Measurements from ENCODE around the gene SNRNP70.
"Not testable (repeated sequence)": the region's sequence is repeated elsewhere in the genome, so short reads cannot be mapped to it uniquely, and the experiment has no call there.

The SNRNP70 gene

GRCh38 chr19:49140951-49141350 lies 55.7 kb downstream of the SNRNP70 start:
- Histone ChIP-seq H3K27me3 (ENCODE audit: control insufficient read depth, insufficient read depth, low read length) (no peaks in the 10 kb centered on the region), H3K4me3 (ENCODE audit: low read depth, low read length) (no peak overlapping the region), H3K27ac (ENCODE audit: low read depth, low read length) (no peak overlapping the region), H3K36me3 (ENCODE audit: control insufficient read depth, insufficient read depth, low read length) (no peaks in the 10 kb centered on the region), H3K9me3 (ENCODE audit: control insufficient read depth, insufficient read depth, low read depth, low read length) (no peaks in the 10 kb centered on the region), H3K9ac (ENCODE audit: low read length) (no peak overlapping the region), H3K4me1 (ENCODE audit: control insufficient read depth, insufficient read depth, low read length) (peaks cover 11% of the 10 kb centered on the region)

- H3K27ac ChIP-seq (ENCODE audit: low read depth, low read length): no peak overlapping the region
- H3K4me3 ChIP-seq (ENCODE audit: low read depth, low read length): no peak overlapping the region
- no peaks in the 10 kb centered on the region for H3K36me3 ChIP-seq (ENCODE audit: control insufficient read depth, insufficient read depth, low read length)
- H3K4me1 ChIP-seq (ENCODE audit: control insufficient read depth, insufficient read depth, low read length): peaks cover 12% of the 10 kb centered on the region
- H3K27me3 ChIP-seq (ENCODE audit: control insufficient read depth, insufficient read depth, low read length): no peaks in the 10 kb centered on the region
- H3K9ac ChIP-seq (ENCODE audit: low read length): no peak overlapping the region
- no peaks in the 10 kb centered on the region for H3K9me3 ChIP-seq (ENCODE audit: control insufficient read depth, insufficient read depth, low read depth, low read length)
These were observed 56.1 kb downstream of the SNRNP70 start for GRCh38 chr19:49141352-49141751.

- peak overlapping the region; percentile 58 for H3K4me3 ChIP-seq (ENCODE audit: low read depth, low read length)
- no peak overlapping the region for H3K9ac ChIP-seq (ENCODE audit: low read length)
- no peaks in the 10 kb centered on the region for H3K9me3 ChIP-seq (ENCODE audit: control insufficient read depth, insufficient read depth, low read depth, low read length)
- H3K4me1 ChIP-seq (ENCODE audit: control insufficient read depth, insufficient read depth, low read length): peaks cover 16% of the 10 kb centered on the region
- H3K36me3 ChIP-seq (ENCODE audit: control insufficient read depth, insufficient read depth, low read length): no peaks in the 10 kb centered on the region
- H3K27ac ChIP-seq (ENCODE audit: low read depth, low read length): no peak overlapping the region
- no peaks in the 10 kb centered on the region for H3K27me3 ChIP-seq (ENCODE audit: control insufficient read depth, insufficient read depth, low read length)
These were observed 57.6 kb downstream of the SNRNP70 start for GRCh38 chr19:49142866-49143335.

- no peak overlapping the region for H3K27ac ChIP-seq (ENCODE audit: low read depth, low read length)
- H3K4me3 ChIP-seq (ENCODE audit: low read depth, low read length): peak overlapping the region; percentile 53
These were observed 60.5 kb downstream of the SNRNP70 start for GRCh38 chr19:49145573-49146407.

GRCh38 chr19:49146408-49146770 lies 61.1 kb downstream of the SNRNP70 start:
- Histone ChIP-seq H3K4me3 (ENCODE audit: low read depth, low read length) (peak overlapping the region; percentile 53), H3K4me1 (ENCODE audit: control insufficient read depth, insufficient read depth, low read length) (peaks cover 19% of the 10 kb centered on the region)
- H3K27me3 ChIP-seq (ENCODE audit: control insufficient read depth, insufficient read depth, low read length); H3K27ac ChIP-seq (ENCODE audit: low read depth, low read length); H3K36me3 ChIP-seq (ENCODE audit: control insufficient read depth, insufficient read depth, low read length); H3K9me3 ChIP-seq (ENCODE audit: control insufficient read depth, insufficient read depth, low read depth, low read length); H3K9ac ChIP-seq (ENCODE audit: low read length): not testable (repeated sequence)

More at GRCh38 chr19:49145573-49146407, 60.5 kb downstream of the SNRNP70 start:
- Histone ChIP-seq H3K9me3 (ENCODE audit: control insufficient read depth, insufficient read depth, low read depth, low read length) (no peaks in the 10 kb centered on the region), H3K36me3 (ENCODE audit: control insufficient read depth, insufficient read depth, low read length) (no peaks in the 10 kb centered on the region), H3K27me3 (ENCODE audit: control insufficient read depth, insufficient read depth, low read length) (no peaks in the 10 kb centered on the region), H3K4me1 (ENCODE audit: control insufficient read depth, insufficient read depth, low read length) (peaks cover 16% of the 10 kb centered on the region), H3K9ac (ENCODE audit: low read length) (no peak overlapping the region)

- H3K9ac ChIP-seq (ENCODE audit: low read length): peak overlapping the region; percentile 18
- H3K27ac ChIP-seq (ENCODE audit: low read depth, low read length): no peak overlapping the region
- H3K9me3 ChIP-seq (ENCODE audit: control insufficient read depth, insufficient read depth, low read depth, low read length): no peaks in the 10 kb centered on the region
- peaks cover 8% of the 10 kb centered on the region for H3K27me3 ChIP-seq (ENCODE audit: control insufficient read depth, insufficient read depth, low read length)
- no peaks in the 10 kb centered on the region for H3K36me3 ChIP-seq (ENCODE audit: control insufficient read depth, insufficient read depth, low read length)
- peak overlapping the region; percentile 92 for H3K4me3 ChIP-seq (ENCODE audit: low read depth, low read length)
- peaks cover 22% of the 10 kb centered on the region for H3K4me1 ChIP-seq (ENCODE audit: control insufficient read depth, insufficient read depth, low read length)
These were observed 62.9 kb downstream of the SNRNP70 start for GRCh38 chr19:49148044-49148682.

- Histone ChIP-seq H3K9me3 (ENCODE audit: control insufficient read depth, insufficient read depth, low read depth, low read length) (no peaks in the 10 kb centered on the region), H3K4me1 (ENCODE audit: control insufficient read depth, insufficient read depth, low read length) (peaks cover 22% of the 10 kb centered on the region), H3K4me3 (ENCODE audit: low read depth, low read length) (peak overlapping the region; percentile 92), H3K9ac (ENCODE audit: low read length) (peak overlapping the region; percentile 18), H3K27me3 (ENCODE audit: control insufficient read depth, insufficient read depth, low read length) (peaks cover 16% of the 10 kb centered on the region), H3K36me3 (ENCODE audit: control insufficient read depth, insufficient read depth, low read length) (no peaks in the 10 kb centered on the region), H3K27ac (ENCODE audit: low read depth, low read length) (no peak overlapping the region)
These were observed 63.8 kb downstream of the SNRNP70 start for GRCh38 chr19:49148784-49149651.

- Histone ChIP-seq H3K9me3 (ENCODE audit: control insufficient read depth, insufficient read depth, low read depth, low read length) (no peaks in the 10 kb centered on the region), H3K4me3 (ENCODE audit: low read depth, low read length) (peak overlapping the region; percentile 92), H3K36me3 (ENCODE audit: control insufficient read depth, insufficient read depth, low read length) (no peaks in the 10 kb centered on the region), H3K27me3 (ENCODE audit: control insufficient read depth, insufficient read depth, low read length) (peaks cover 23% of the 10 kb centered on the region), H3K9ac (ENCODE audit: low read length) (peak overlapping the region; percentile 85), H3K27ac (ENCODE audit: low read depth, low read length) (peak overlapping the region; percentile 89), H3K4me1 (ENCODE audit: control insufficient read depth, insufficient read depth, low read length) (peaks cover 23% of the 10 kb centered on the region)
These were observed 64.4 kb downstream of the SNRNP70 start for GRCh38 chr19:49149652-49150105.

- H3K9me3 ChIP-seq (ENCODE audit: control insufficient read depth, insufficient read depth, low read depth, low read length): no peaks in the 10 kb centered on the region
- H3K27ac ChIP-seq (ENCODE audit: low read depth, low read length): peak overlapping the region; percentile 89
- H3K36me3 ChIP-seq (ENCODE audit: control insufficient read depth, insufficient read depth, low read length): no peaks in the 10 kb centered on the region
- H3K9ac ChIP-seq (ENCODE audit: low read length): peak overlapping the region; percentile 85
- peak overlapping the region; percentile 92 for H3K4me3 ChIP-seq (ENCODE audit: low read depth, low read length)
- H3K4me1 ChIP-seq (ENCODE audit: control insufficient read depth, insufficient read depth, low read length): peaks cover 28% of the 10 kb centered on the region
- peaks cover 27% of the 10 kb centered on the region for H3K27me3 ChIP-seq (ENCODE audit: control insufficient read depth, insufficient read depth, low read length)
These were observed 65.1 kb downstream of the SNRNP70 start for GRCh38 chr19:49150106-49150943.

GRCh38 chr19:49150944-49151243 lies 65.6 kb downstream of the SNRNP70 start:
- Histone ChIP-seq H3K4me1 (ENCODE audit: control insufficient read depth, insufficient read depth, low read length) (peaks cover 29% of the 10 kb centered on the region), H3K4me3 (ENCODE audit: low read depth, low read length) (peak overlapping the region; percentile 92), H3K27ac (ENCODE audit: low read depth, low read length) (no peak overlapping the region), H3K27me3 (ENCODE audit: control insufficient read depth, insufficient read depth, low read length) (peaks cover 31% of the 10 kb centered on the region), H3K9me3 (ENCODE audit: control insufficient read depth, insufficient read depth, low read depth, low read length) (no peaks in the 10 kb centered on the region), H3K9ac (ENCODE audit: low read length) (no peak overlapping the region), H3K36me3 (ENCODE audit: control insufficient read depth, insufficient read depth, low read length) (no peaks in the 10 kb centered on the region)

Measured in HUES6 (cell line).